GM19328 (cell line): Measurements from ENCODE around the gene NEURL1B.

ENCODE experiments used
- ATAC-seq: cut with Tn5 transposase; IDR thresholded peaks from one replicate; pipeline ENCODE4 v1.9.1; 2021; ENCODE audit warnings: mild to moderate bottlenecking, moderate library complexity; ENCODE audit not compliant: unreplicated experiment

NEURL1B gene

GRCh38 chr5:172607213-172607793, 33.8 kb upstream of the NEURL1B start:
- ATAC-seq, result no peak

DNA sequence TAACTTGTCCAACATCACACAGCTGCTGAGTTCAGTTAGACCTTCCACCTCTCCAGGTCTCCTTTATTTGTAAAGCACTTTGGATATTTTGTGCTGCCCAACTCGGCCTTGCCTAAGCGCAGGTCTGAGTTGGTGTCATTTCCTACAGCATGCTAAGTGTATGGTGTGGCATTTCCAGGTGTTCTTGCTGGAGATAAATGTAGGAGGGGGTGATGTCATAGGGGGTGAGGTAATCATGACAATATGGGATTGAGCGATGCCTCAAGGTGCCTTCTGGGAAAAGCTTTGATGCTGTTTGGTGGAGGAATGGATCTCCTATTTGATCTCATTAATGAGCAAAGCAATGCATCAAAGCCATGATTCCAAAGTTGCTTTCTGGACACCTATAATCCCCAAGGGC, 32.3 kb upstream of the NEURL1B start:
- no peak for ATAC-seq

- no peak for ATAC-seq
Measured at GRCh38 chr5:172610643-172611042, 30.4 kb upstream of the NEURL1B start.

DNA sequence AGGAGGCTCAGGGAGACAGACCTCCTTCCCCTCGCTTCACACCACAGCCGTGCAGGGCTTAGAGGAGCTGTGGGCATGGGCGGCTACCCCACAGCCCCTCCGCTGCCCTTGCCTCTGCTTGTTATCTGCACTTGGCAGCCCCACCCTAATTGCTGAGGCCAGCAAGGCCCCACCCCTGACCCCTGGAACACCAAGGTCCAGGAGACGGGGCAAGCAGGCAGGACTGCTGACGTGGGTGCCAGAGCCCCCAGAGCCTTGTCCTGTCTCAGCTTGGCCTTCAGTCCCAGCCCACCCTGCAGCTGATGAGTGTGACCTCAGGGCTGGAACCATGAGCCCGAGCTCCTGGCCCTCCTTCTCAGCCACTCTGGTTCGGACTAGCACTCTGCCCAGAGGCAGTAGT, 29.1 kb upstream of the NEURL1B start:
- ATAC-seq, result no peak

GRCh38 chr5:172612771-172613170, 28.3 kb upstream of the NEURL1B start:
- no peak for ATAC-seq

GRCh38 chr5:172616136-172616535, 24.9 kb upstream of the NEURL1B start:
- no peak for ATAC-seq

- ATAC-seq, result no peak
Measured at GRCh38 chr5:172616730-172617129, 24.3 kb upstream of the NEURL1B start.

GRCh38 chr5:172617817-172618216, 23.2 kb upstream of the NEURL1B start:
- ATAC-seq, result no peak

DNA sequence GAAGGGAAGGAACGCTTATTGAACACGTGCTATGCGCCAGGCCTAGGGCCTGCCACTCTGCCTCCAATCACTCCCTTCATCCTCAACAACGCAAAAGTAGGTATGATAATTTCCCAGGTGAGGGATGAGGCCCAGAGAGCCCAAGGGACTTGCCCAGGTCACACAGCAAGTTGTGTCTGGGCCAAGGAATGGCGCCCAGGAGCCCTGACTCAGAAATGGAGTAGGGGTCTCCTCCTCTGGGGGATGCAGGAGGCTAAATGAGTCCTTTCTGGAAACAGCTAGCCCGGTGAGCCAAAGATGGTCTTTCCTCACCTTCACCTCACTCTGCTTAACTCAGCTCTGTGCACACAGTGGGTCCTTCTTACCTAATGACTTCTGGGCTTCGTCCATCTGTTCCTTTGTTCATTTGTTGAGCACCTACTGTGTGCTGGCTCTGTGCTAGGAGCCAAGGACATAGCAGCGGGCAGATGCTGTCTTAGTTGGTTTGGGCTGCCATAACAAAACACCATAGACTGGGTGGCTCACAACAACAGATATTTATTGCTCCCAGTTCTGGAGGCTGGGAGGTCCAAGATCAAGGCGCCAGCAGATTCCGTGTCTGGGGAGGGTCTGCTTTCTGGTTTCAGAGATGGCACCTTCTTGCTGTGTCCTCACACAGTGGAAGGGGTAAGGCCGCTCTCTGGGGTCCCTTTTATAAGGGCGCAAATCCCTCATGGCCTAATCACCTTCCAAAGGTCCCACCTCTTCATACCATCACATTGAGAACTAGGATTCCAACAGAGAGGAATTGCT, 22.3 kb upstream of the NEURL1B start:
- ATAC-seq, result no peak

DNA sequence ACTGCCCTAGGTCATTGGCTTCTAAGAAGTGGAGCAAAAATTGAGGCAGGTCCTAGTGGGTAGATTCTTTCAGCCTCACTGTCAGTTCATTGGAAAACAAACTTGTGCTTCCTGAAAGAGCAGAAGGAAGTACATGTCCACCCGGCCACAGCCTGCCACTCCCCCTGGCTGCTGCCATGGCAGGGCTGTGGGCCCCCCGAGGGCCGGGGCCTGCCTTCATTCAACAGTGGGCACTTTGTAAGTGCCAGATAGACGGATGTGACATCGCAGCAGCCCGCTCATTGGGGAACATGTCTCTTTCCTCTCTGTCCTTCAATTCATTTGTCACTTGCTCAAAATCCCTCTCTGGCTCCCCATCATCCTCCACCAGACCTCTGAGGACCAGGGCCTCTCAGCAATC, 20.6 kb upstream of the NEURL1B start:
- ATAC-seq, result no peak

- no peak for ATAC-seq
Measured at GRCh38 chr5:172622091-172623046, 18.7 kb upstream of the NEURL1B start.

- ATAC-seq, result no peak
Measured at GRCh38 chr5:172623313-172623980, 17.6 kb upstream of the NEURL1B start.

DNA sequence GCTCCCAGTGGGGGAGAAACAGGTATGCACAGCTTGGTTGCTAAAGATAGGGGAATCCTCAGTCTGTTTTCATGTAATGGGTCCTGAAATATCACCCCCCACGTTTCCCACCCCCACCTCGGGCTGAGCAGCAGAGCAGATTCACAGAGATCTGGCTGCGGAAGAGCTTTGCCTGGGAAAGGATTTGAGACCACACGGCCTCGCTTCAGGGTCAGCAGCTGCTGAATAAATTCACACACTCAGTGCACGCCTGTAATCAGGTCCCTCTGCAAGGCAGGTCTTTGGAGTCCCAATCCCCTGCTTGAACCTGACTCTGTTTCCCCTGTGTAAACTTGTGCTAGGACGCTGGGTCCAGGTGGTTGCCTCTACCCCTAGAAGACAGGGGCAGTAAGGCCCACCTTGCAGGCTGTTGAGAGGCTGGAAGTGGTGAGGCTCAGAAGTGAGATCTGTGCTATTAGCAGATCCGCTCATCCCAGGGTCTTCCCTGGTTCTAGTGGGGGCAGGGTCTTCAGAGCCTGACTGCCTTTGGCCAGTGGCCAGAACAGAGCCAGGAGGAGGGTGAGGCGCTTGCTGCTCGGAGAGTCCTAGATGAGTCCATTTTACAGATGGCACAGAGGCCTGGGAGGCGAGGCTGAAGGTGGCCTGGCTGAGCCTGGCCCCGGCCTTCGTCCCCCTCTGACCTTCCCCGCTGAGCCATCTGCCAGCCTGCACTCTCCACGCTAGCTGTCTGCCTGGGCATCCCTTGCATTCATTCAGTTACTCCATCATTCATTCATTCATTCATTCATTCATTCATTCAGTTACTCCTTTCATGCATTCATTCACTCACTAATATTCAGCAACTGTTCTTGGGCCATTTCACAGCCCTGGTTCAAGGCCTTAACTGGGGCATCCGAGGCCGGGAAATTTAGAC, 16.7 kb upstream of the NEURL1B start:
- ATAC-seq, result no peak

DNA sequence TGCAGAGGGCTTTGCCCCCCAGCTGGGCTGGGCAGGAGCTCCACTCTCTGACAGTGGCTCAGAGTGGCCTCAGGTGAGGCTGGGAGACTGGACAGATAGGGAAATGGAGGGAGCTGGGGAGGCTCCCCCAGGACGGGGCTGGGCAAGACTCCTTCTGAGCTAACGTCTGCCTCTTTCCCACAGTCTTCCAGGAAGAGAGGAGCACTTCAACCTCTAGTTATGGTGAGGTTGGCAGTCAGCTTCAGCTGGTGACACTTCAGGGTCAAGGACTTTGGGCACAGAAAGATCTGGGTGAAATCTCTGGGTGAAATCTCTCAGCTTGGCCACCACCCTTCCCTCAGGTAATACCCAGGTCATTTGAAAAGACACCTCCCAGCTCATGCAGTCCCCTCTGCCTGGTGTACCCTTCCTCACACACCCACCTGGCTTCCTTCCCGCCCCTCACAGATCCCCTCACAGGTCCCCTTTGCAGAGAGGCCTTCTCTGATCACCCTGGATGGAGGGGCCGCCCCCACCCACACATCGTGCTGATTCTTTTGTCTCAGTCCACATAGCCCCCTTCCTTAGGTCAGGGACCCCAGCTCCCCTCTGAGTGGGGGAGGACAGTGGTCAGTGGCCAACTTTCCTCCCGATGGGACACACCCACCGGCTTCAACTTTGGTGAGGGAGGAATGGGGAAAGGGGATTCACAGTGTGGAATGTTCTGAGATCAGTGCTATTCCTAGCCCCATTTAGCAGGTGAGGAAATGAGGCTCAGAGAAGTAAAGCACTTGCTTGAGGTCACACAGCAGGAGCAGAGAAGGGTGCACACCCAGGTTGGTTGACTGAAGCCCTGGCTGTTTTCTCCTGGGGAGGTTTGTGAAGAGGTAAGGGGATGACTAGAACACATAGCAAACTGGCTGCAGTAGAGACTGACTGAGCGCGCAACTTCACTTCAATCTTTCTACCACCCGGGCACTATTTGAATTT, 15.8 kb upstream of the NEURL1B start:
- ATAC-seq, result no peak

DNA sequence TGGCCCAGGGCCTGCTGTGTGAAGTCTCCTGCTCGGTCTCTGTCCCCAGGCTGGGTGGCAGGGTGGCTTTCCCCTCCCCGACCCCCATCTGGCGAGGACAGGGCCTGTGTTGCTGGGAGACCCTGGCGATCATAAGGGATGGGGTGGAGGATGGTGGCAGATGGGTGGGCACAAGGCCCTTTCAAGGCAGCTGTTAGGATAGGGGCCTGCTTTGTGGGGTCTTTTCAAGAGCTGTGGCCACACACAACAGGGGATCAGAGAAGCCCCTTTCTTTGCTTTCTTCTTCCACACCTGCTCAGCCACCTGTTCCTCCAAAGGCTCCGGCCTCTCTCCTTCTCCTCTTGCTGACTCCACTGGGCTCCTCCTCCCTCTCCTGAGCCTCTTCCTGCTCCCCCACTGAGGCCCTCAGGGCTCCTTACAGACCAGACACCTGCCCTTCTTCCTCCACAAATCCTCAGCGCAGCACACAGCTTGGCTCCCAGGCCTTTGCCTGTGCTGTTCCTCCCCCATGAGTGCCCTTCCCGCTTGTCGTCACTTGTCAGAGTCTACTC, 15.0 kb upstream of the NEURL1B start:
- ATAC-seq, result no peak

DNA sequence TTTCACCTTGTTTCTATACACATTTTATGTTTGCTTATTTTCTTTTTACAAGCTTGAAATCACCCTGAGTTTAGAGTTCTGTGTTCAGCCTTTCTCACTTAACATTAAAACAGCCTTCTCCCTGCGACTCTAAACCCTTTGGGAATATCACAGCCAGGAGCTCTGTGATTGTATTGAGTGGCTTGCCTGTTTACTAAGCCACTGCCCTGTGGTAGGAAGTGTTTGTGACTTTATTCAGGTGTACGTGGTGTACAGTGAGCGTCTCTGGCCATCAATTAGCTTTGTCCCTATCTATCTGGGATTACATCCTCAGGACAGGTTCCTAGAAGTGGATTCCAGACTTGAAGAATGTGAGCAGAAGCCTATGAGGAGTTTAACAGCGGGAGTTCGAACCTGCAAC, 11.0 kb upstream of the NEURL1B start:
- ATAC-seq, result no peak

GRCh38 chr5:172630482-172630881, 10.6 kb upstream of the NEURL1B start:
- no peak for ATAC-seq

GRCh38 chr5:172630986-172631385, 10.1 kb upstream of the NEURL1B start:
- ATAC-seq, result no peak
